Sigmoid colon (tissue), 7 donors: ENCODE results near the gene DNAJB9. TPM values are rescaled to one million over a fixed set of nuclear protein-coding genes. Genes with fewer than 3 reads are reported as not detected.

Experiments used
- DNase-seq: peaks from one replicate; pipeline ENCODE4 v3.0.0-alpha.2; 2019
- H3K27ac ChIP-seq, 4 donors: fragments of 200-600 bp; sonication (generic); one replicate each; pipeline ENCODE4 v1.5.1; 2016 to 2019; ENCODE audit warnings: mild to moderate bottlenecking in 1 of 4
- H3K27me3 ChIP-seq, 3 donors: fragments of 200-600 bp; sonication (generic); one replicate each; pipeline ENCODE4 v1.5.1; 2019; ENCODE audit warnings: mild to moderate bottlenecking in 1 of 3
- H3K36me3 ChIP-seq, 4 donors: fragments of 200-600 bp; sonication (generic); one replicate each; pipeline ENCODE4 v1.5.1; 2016 to 2019
- H3K4me1 ChIP-seq, 4 donors: fragments of 200-600 bp; sonication (generic); one replicate each; pipeline ENCODE4 v1.5.1; 2017 to 2019
- H3K4me3 ChIP-seq, 4 donors: fragments of 200-600 bp; sonication (generic); one replicate each; pipeline ENCODE4 v1.5.1; 2017 to 2019; ENCODE audit warnings: mild to moderate bottlenecking in 2 of 4, moderate library complexity in 1 of 4
- H3K9me3 ChIP-seq, 4 donors: fragments of 200-600 bp in 3 of 4; sonication (generic) in 3 of 4; one replicate each; pipeline versions ENCODE4 v1.5.1 to v1.6.1; 2013 to 2019
- CTCF ChIP-seq, 4 experiments: fragments of 450-650 bp in 3 of 4; fragments of 200-600 bp in 1 of 4; IDR thresholded peaks; one replicate each; pipeline ENCODE4 v1.5.1; 2016 to 2019; ENCODE audit warnings: antibody characterized with exemption in 4 of 4, mild to moderate bottlenecking in 3 of 4, moderate library complexity in 2 of 4
- EP300 ChIP-seq, 4 donors: sonication (generic); formaldehyde crosslinking; IDR thresholded peaks; one replicate each; pipeline ENCODE4 v1.6.1; 2017; ENCODE audit warnings: antibody characterized with exemption in 4 of 4
- POLR2A ChIP-seq, 2 donors: fragments of 450-650 bp; IDR thresholded peaks; one replicate each; pipeline ENCODE4 v1.6.1; 2016; ENCODE audit warnings: antibody characterized with exemption in 2 of 2, mild to moderate bottlenecking in 2 of 2, moderate library complexity in 2 of 2
- POLR2AphosphoS5 ChIP-seq, 4 donors: sonication (generic); formaldehyde crosslinking; IDR thresholded peaks; one replicate each; pipeline ENCODE4 v1.6.1; 2017; ENCODE audit warnings: antibody characterized with exemption in 4 of 4
- WGBS, 2 donors: extraction: QIAGEN DNeasy Blood & Tissue Kit; methylation state at CpG; one replicate each; pipeline ENCODE4 v1.1.7; 2013; 5-methylcytosine and 5-hydroxymethylcytosine counted together
- intact Hi-C: fragments of 100-400 bp; cut with DNase I; formaldehyde crosslinking; loops from one replicate; pipeline ENCODE4 v1.15.1; 2023
- polyA plus RNA-seq, 3 donors: library from polyadenylated mRNA; stranded (reverse); fragments of 200-250 nt; gene quantifications; one replicate each; pipeline ENCODE4 v1.2.3, GENCODE V29; 2013
- total RNA-seq, 4 donors: library from RNA; depleted of rRNA; stranded (reverse); fragments of >200 nt; gene quantifications; one replicate each; pipeline ENCODE4 v1.1.0, GENCODE V29; 2016
- donor health status: healthy with polysubstance abuse.
- donor health status: Bipolar disorder and iron deficiency.
- donor health status: healthy.

Gene DNAJB9
- total and polyA plus RNA-seq, 7 donors, result 7.8 to 44.3 (median 17.2) TPM

- Histone ChIP-seq H3K4me1 (no peaks in the 10 kb centered on the region), H3K36me3 (no peaks in the 10 kb centered on the region), H3K27ac (no peak overlapping the region), H3K4me3 (no peak overlapping the region), H3K27me3 (no peaks in the 10 kb centered on the region), H3K9me3 (peaks cover 2 to 13% (median 5%) of the 10 kb centered on the region in 4 donors)
- TF ChIP-seq POLR2A (IDR thresholded peaks at IDR 0.05) (no peak), CTCF (IDR thresholded peaks at IDR 0.05) (no peak), EP300 (IDR thresholded peaks at IDR 0.05) (no peak), POLR2AphosphoS5 (IDR thresholded peaks at IDR 0.05) (no peak)
- intact Hi-C loops, result no loop called here
- 96 to 98% methylated on average over 1 of the region's 1 CpG for WGBS, 2 donors
- no peak for DNase-seq
These were observed 12.1 kb upstream of the DNAJB9 start for GRCh38 chr7:108557617-108558016.

DNA sequence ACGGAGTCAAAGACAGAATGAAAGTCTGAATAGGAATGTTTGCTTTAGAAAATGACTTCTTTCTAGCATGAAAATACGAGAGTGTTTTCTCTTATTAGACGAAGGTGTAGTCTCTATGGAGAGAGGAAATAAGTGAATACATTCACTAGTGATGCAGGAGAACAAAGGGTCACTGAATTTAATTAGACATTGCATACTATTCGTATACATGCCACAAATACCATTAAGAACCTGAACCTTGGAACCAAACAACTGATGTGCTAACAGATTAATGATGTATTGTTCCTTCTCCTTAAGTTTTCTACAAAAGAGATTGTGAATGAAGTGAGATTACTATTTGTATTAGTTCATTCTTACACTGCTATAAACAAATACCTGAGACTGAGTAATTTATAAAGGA, 10.4 kb upstream of the DNAJB9 start:
- no peaks in the 10 kb centered on the region for H3K27me3 ChIP-seq
- H3K36me3 ChIP-seq, result peaks cover 0 to 3% (median 0%) of the 10 kb centered on the region in 4 donors
- no peaks in the 10 kb centered on the region for H3K4me1 ChIP-seq
- H3K9me3 ChIP-seq, result peaks cover 2 to 13% (median 5%) of the 10 kb centered on the region in 4 donors
- no peak overlapping the region for H3K4me3 ChIP-seq
- intact Hi-C loops, result no loop called here
- DNase-seq, result no peak
- 87 to 90% methylated on average over 4 of the region's 4 CpGs for WGBS, 2 donors
- no peak overlapping the region for H3K27ac ChIP-seq
- TF ChIP-seq CTCF (IDR thresholded peaks at IDR 0.05), result no peak
- no peak for TF ChIP-seq EP300 (IDR thresholded peaks at IDR 0.05)
- no peak for TF ChIP-seq POLR2AphosphoS5 (IDR thresholded peaks at IDR 0.05)
- TF ChIP-seq POLR2A (IDR thresholded peaks at IDR 0.05), result no peak

- H3K36me3 ChIP-seq, result peaks cover 0 to 19% (median 4%) of the 10 kb centered on the region in 4 donors
- DNase-seq, result no peak
- H3K27me3 ChIP-seq, result no peaks in the 10 kb centered on the region
- WGBS, 2 donors, result 91 to 94% methylated on average over 4 of the region's 4 CpGs
- intact Hi-C loops, result no loop called here
- no peak overlapping the region for H3K4me3 ChIP-seq
- H3K4me1 ChIP-seq, result no peaks in the 10 kb centered on the region
- peaks cover 2 to 13% (median 5%) of the 10 kb centered on the region in 4 donors for H3K9me3 ChIP-seq
- TF ChIP-seq CTCF (IDR thresholded peaks at IDR 0.05), result no peak
- TF ChIP-seq EP300 (IDR thresholded peaks at IDR 0.05), result no peak
- TF ChIP-seq POLR2AphosphoS5 (IDR thresholded peaks at IDR 0.05), result no peak
- TF ChIP-seq POLR2A (IDR thresholded peaks at IDR 0.05), result no peak
- H3K27ac ChIP-seq, result no peak overlapping the region
These were observed 8.5 kb upstream of the DNAJB9 start for GRCh38 chr7:108561047-108561619.

DNA sequence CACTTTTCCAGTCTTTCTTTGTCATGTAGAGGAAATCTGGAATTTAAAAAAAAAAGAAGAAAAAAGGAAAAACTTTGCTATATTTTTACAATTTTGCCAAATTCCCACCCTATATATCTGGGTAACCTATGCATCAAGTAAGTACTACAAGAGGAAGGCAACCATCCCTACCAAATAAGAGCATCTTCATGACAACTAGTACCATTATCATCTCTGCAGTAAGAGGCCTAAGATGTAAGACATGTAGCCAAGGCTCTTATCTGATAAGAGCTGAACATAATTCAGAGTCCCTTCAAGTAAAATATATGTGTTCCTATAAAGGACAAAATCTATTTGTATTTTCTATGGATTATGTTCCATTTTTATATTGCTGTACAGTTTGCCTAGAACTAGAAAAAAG, 3.7 kb upstream of the DNAJB9 start:
- no peak for TF ChIP-seq POLR2AphosphoS5 (IDR thresholded peaks at IDR 0.05)
- TF ChIP-seq POLR2A (IDR thresholded peaks at IDR 0.05), result no peak
- TF ChIP-seq CTCF (IDR thresholded peaks at IDR 0.05), result no peak
- TF ChIP-seq EP300 (IDR thresholded peaks at IDR 0.05), result no peak
- Histone ChIP-seq H3K9me3 (no peaks in the 10 kb centered on the region), H3K27ac (no peak overlapping the region), H3K27me3 (no peaks in the 10 kb centered on the region), H3K4me1 (peaks cover 0 to 27% (median 16%) of the 10 kb centered on the region in 4 donors), H3K36me3 (peaks cover 0 to 19% (median 4%) of the 10 kb centered on the region in 4 donors), H3K4me3 (no peak overlapping the region)
- DNase-seq, result no peak
- intact Hi-C loops, result no loop called here
